ENCODE measurements around the gene CNNM4. TPM values are rescaled to one million over a fixed set of nuclear protein-coding genes. Genes with fewer than 3 reads are reported as not detected.
"Not testable (repeated sequence)": the region's sequence is repeated elsewhere in the genome, so short reads cannot be mapped to it uniquely, and the experiment has no call there.

Gene CNNM4
- total RNA-seq, 1 experiment from 2014 or later, result 2.2 TPM

GRCh38 chr2:96792772-96793749 lies 32.4 kb downstream of the CNNM4 start:
- no peak for DNase-seq (ENCODE audit: low read depth)

GRCh38 chr2:96795076-96795475 lies 34.4 kb downstream of the CNNM4 start:
- DNase-seq (ENCODE audit: low read depth), result no peak

GRCh38 chr2:96796497-96796896 lies 35.8 kb downstream of the CNNM4 start:
- DNase-seq (ENCODE audit: low read depth), result not testable (repeated sequence)

DNA sequence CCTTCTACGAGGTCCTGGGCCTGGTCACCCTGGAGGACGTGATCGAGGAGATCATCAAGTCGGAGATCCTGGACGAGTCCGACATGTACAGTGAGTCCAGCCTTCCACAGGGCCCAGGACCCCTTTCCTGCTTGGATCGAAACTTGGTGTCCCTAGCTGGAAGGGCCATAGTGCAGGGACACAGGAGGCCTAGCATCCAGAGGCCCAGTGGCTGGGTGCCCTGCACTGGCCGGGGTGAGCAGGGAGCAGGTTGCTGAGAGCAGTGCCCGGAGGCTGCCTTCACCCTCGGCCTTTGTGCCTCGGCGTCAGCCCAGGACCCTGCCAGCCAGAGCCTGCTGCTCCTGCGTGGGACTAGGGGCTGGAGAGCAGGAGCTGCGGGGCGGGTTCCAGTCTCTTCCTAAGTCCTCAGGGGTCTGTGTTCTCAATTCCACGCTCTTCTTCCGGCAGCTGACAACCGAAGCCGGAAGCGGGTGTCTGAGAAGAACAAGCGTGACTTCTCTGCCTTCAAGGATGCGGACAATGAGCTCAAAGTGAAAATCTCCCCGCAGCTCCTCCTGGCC lies 36.4 kb downstream of the CNNM4 start:
- no peak for DNase-seq (ENCODE audit: low read depth)

- DNase-seq (ENCODE audit: low read depth), result no peak
Observed at GRCh38 chr2:96798733-96799622, 38.3 kb downstream of the CNNM4 start.

DNA sequence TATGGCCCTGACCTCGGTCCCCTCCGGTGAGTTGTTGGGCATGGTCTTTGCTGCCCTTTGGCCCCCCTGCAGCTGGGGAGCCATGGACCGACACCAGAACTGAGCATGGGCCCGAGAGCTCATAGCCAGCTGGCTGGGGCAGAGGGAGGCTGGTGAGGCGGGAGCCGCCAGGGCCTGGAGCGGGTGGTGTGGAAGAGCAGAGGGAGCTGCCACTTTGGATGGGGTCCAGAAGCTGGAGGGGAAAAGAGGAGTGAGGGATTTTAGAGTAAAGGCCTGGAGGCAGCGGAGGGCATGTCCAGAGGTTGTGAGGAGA lies 38.9 kb downstream of the CNNM4 start:
- DNase-seq (ENCODE audit: low read depth), result no peak

GRCh38 chr2:96800061-96801004 lies 39.6 kb downstream of the CNNM4 start:
- DNase-seq (ENCODE audit: low read depth), result no peak

DNA sequence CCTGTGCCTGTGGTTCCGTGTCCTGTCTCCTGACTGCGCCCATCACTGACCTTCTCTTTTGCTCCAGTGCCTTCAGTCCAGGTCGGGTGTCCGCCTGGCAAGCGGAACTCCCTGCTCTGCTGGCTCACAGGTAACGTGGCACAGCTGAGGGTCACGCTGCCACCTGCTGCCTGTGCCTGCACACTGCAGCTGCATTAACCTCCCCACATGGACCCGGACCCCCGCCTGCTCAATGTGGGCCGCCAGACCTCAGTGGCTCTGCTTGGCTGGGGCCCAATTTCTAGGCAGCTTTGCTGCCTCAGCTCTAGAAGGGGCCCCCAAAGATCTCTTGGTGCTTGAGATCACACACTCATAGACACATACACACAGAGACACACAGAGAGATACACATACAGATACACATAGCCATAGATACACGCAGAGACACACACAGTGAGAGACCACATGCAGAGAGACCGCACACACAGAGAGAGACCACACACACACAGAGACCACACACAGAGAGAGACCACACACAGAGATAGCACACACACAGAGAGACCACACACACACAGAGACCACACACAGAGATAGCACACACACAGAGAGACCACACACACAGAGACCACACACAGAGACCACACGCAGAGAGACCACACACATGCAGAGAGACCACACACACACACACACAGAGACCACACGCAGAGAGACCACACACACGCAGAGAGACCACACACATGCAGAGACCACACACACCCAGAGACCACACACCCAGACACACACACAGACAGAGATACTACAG lies 40.5 kb downstream of the CNNM4 start:
- peak; percentile 24 for DNase-seq (ENCODE audit: low read depth)

DNA sequence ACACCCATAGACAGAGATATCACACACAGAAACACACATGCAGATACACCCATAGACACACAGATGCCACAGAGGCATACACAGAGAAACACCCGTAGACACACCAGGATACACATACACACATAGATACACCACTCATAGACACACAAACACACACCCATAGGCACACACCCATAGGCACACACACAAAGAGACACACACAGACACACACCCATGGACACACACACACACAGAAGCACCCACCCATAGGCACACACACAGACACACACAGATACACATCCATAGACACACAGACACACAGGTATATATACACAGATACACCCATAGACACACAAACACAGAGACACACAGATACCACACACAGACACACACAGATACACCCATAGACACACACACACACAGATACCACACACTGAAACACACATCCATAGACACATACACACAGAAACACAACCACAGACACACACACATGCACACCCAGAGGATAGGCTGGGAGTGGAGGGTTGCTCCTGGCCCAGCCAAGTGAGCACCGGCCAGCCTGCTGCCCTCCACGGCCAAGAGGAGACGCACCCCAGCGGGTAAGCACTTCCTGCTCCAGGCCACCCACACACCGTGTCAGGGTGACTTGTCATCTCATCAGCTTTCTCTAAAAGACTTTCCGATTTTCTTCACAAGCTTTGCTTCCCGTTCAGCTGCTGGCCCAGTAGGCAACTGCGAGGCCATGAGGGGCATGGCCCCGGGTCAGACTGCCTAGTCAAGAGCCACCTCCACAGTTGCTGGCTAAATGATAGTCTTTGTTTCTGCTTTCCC lies 41.3 kb downstream of the CNNM4 start:
- DNase-seq (ENCODE audit: low read depth), result no peak

DNA sequence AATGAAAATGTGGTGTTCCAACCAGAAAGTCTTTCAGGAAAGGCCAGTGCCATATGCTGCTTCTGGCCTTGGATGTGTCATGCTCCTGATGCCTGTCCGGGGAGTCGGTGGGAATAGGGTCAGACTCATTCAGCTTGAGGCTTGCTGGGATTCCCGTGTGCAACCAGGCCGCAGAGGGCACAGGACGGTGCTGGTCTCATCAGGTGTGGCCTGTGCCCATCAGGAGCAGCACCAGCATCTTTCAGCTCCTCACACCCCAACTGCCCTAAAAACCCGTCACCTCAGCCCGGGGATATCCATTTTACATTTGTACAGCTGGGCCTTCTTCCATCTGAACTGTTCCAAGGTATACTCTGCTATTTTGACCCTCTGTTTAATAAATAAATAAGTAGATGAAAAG lies 42.0 kb downstream of the CNNM4 start:
- no peak for DNase-seq (ENCODE audit: low read depth)

DNA sequence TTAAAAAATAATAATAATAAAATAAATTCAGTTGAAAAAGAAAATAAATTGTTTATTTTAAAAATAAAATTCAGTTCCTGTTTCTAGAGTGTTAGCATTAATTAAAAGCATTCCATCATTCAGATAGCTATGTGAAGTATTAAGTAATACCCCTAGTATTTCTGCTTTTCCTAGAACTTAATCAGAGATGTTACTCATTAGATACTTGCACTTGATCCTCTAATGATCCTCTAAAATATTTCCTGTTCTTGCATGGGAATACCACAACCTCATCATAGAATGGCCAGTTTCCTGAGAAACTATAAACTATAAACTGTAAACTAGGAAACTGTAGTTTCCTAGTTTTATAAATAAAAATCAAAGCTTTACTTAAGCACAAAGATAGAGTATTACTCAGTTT lies 44.3 kb downstream of the CNNM4 start:
- no peak for DNase-seq (ENCODE audit: low read depth)

DNA sequence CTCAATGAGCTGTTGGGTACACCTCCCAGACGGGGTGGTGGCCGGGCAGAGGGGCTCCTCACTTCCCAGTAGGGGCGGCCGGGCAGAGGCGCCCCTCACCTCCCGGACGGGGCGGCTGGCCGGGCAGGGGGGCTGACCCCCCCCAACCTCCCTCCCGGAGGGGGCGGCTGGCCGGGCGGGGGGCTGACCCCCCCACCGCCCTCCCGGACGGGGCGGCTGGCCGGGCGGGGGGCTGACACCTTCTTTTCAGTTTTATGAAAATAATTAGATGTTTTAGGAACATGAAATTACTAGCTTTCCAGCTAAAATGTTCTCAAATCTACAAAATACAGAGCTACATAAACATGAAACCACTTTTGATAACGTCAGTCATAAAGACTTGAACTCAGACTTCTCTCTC lies 45.2 kb downstream of the CNNM4 start:
- not testable (repeated sequence) for DNase-seq (ENCODE audit: low read depth)

- DNase-seq (ENCODE audit: low read depth), result no peak
Observed at GRCh38 chr2:96806468-96807126, 45.9 kb downstream of the CNNM4 start.

DNA sequence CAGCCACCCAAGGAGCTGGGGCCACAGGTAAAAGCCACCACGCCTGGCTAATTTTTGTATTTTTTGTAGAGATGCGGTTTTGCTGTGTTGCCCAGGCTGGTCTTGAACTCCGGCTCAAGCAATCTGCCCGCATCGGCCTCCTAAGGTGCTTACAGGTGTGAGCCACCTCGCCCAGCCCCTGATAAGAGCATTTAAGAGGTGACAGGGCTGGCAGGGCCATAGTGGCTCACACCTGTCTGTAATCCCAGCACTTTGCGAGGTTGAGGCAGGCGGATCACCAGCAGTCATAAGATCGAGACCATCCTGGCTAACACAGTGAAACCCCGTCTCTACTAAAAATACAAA lies 46.4 kb downstream of the CNNM4 start:
- no peak for DNase-seq (ENCODE audit: low read depth)

DNA sequence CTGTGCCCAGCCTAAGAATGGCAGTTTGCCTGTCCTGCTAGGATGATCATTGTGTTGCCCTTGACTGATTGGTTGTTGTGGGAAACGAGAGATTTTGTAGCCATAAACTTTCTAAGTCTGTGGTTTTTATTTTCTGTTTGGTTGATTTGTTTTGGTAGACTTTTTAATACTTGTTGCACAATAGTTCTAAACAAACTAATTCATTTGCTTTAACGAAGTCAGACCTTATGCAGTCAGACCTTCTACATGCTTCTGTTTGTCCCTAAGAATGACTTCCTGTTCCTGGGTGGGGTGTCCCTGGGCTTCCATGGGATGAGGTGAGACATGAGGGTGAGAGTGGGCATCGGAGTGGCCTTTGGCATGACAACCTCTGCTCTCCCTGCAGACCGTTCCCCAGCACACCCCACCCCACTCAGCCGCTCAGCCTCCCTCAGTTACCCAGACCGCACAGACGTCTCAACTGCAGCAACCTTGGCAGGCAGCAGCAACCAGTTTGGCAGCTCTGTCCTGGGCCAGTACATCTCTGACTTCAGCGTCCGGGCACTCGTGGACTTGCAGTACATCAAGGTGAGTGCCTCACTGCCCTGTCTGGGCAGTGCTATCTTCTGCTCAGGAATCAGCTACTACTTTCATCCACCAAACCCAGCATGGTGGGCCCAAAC lies 47.6 kb downstream of the CNNM4 start:
- no peak for DNase-seq (ENCODE audit: low read depth)

DNA sequence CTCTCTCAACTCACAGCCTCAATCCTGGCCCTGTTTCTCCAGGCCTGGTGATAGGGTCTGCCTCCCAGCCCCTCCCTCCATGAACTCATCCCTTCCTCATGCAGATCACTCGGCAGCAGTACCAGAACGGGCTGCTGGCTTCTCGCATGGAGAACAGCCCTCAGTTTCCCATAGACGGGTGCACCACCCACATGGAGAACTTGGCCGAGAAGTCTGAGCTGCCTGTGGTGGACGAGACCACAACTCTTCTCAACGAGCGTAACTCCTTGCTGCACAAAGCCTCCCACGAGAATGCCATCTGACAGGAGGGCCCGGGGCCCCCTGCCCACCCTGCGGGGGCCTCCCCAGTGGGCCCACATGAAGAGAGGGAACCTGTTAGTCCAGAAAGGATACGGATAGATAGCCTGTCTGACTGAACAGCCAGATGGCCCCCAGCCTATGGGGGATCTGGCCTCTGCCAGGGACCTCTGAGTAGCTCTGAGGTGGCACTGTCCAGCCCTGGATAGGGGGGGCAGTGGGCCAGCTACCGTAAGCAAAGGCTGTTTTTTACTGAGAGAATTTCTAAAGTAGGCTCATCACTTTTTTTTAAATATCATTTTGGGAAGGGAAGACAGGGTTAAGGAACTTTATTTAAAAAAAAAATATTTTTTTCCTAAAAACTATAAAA lies 48.6 kb downstream of the CNNM4 start:
- no peak for DNase-seq (ENCODE audit: low read depth)

- DNase-seq (ENCODE audit: low read depth), result no peak
Observed at GRCh38 chr2:96809951-96810782, 49.5 kb downstream of the CNNM4 start.
